ENCODE data around the gene PLA2G4D. TPM values are rescaled to one million over a fixed set of nuclear protein-coding genes. Genes with fewer than 3 reads are reported as not detected.

Gene PLA2G4D
- total RNA-seq, 3 donors from 2014 or later (not counting 1 experiment from before 2014, with no cell fraction given), result not detected

DNA sequence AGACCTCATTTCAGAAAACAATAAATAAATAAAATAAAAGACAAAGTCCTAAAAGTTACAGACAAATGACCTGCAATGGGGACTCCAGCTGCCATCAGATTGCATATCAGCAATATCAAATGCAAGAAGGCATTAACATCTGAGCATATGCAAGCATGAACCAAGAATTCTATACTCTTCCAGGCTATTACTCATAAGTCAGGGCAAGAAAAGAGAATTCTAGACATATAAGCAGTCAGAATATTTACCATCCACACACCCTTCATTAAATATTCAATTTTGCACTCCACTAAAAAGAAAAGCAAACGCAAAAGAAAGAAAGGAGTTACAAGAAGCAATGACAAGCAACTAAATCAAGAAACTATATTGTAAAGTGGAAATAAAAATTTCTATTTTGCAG is 41.0 kb upstream of the PLA2G4D start:
- Histone ChIP-seq H3K36me3 (ENCODE audit: control insufficient read depth, insufficient read depth, low read length) (no peaks in the 10 kb centered on the region), H3K27me3 (ENCODE audit: control insufficient read depth, insufficient read depth, low read length) (no peaks in the 10 kb centered on the region), H3K4me3 (ENCODE audit: low read length) (no peak overlapping the region), H3K27ac (ENCODE audit: low read length) (no peak overlapping the region), H3K9me3 (ENCODE audit: control insufficient read depth, insufficient read depth, low read length) (no peaks in the 10 kb centered on the region), H3K4me1 (ENCODE audit: control insufficient read depth, insufficient read depth, low read length) (no peaks in the 10 kb centered on the region)
- Mint-ChIP-seq H3K9me3 (no peaks in the 10 kb centered on the region), H3K4me3 (no peak overlapping the region), H3K4me1 (no peaks in the 10 kb centered on the region), H3K27me3 (ENCODE audit: low read depth in 2 of 2) (peaks cover 0 to 4% of the 10 kb centered on the region in 2 donors), H3K27ac (no peak overlapping the region), H3K36me3 (no peaks in the 10 kb centered on the region)
- intact Hi-C loops (cut with micrococcal nuclease), result loop anchor here (5.0 kb wide), 1 partner anchor 148 kb away; no protein-coding TSS in a partner anchor
- DNase-seq (no peak), ATAC-seq (no peak)
- TF ChIP-seq, protein P1, sequence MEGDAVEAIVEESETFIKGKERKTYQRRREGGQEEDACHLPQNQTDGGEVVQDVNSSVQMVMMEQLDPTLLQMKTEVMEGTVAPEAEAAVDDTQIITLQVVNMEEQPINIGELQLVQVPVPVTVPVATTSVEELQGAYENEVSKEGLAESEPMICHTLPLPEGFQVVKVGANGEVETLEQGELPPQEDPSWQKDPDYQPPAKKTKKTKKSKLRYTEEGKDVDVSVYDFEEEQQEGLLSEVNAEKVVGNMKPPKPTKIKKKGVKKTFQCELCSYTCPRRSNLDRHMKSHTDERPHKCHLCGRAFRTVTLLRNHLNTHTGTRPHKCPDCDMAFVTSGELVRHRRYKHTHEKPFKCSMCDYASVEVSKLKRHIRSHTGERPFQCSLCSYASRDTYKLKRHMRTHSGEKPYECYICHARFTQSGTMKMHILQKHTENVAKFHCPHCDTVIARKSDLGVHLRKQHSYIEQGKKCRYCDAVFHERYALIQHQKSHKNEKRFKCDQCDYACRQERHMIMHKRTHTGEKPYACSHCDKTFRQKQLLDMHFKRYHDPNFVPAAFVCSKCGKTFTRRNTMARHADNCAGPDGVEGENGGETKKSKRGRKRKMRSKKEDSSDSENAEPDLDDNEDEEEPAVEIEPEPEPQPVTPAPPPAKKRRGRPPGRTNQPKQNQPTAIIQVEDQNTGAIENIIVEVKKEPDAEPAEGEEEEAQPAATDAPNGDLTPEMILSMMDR (IDR thresholded peaks at IDR 0.05), result no peak
- WGBS (ENCODE audit: insufficient coverage), result no CpG with 5 or more reads among the region's 1 CpG

DNA sequence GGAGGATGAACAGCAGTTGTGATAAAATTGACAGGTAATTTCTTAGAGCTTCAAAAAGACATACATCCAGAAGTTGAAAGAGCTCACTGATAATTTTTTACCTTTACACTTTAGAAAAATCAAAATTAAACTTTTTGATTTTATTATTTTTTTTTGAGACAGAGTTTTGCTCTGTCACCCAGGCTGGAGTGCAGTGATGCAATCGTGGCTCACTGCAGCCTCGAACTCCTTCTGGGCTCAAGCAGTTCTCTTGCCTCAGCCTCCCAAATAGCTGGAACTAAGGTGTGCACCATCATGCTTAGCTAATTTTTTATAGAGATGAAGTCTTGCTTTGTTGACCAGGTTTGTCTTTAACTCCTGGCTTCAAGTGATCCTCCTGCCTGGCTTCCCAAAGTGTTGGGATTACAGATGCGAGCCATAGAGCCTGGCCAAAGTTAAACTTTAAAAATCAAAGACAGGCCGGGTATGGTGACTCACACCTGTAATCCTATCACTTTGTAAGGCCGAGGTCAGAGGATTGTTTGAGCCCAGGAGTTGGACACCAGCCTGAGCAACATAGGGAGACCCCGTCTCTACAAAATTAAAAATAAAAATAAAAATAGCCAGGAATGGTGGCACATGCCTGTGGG is 40.4 kb upstream of the PLA2G4D start:
- Mint-ChIP-seq H3K4me1 (no peaks in the 10 kb centered on the region), H3K9me3 (no peaks in the 10 kb centered on the region), H3K27ac (no peak overlapping the region), H3K36me3 (no peaks in the 10 kb centered on the region), H3K27me3 (ENCODE audit: low read depth in 2 of 2) (peaks cover 5 to 7% of the 10 kb centered on the region in 2 donors), H3K4me3 (no peak overlapping the region)
- ATAC-seq, result no peak
- Histone ChIP-seq H3K4me3 (ENCODE audit: low read length) (no peak overlapping the region), H3K9me3 (ENCODE audit: control insufficient read depth, insufficient read depth, low read length) (no peaks in the 10 kb centered on the region), H3K27ac (ENCODE audit: low read length) (no peak overlapping the region), H3K4me1 (ENCODE audit: control insufficient read depth, insufficient read depth, low read length) (no peaks in the 10 kb centered on the region), H3K36me3 (ENCODE audit: control insufficient read depth, insufficient read depth, low read length) (no peaks in the 10 kb centered on the region), H3K27me3 (ENCODE audit: control insufficient read depth, insufficient read depth, low read length) (no peaks in the 10 kb centered on the region)
- TF ChIP-seq, protein P1 (IDR thresholded peaks at IDR 0.05), result no peak
- no peak for DNase-seq
- 95% methylated on average over 5 of the region's 6 CpGs for WGBS (ENCODE audit: insufficient coverage)
- intact Hi-C loops (cut with micrococcal nuclease), result loop anchor here (5.0 kb wide), 1 partner anchor 147 kb away; no protein-coding TSS in a partner anchor

DNA sequence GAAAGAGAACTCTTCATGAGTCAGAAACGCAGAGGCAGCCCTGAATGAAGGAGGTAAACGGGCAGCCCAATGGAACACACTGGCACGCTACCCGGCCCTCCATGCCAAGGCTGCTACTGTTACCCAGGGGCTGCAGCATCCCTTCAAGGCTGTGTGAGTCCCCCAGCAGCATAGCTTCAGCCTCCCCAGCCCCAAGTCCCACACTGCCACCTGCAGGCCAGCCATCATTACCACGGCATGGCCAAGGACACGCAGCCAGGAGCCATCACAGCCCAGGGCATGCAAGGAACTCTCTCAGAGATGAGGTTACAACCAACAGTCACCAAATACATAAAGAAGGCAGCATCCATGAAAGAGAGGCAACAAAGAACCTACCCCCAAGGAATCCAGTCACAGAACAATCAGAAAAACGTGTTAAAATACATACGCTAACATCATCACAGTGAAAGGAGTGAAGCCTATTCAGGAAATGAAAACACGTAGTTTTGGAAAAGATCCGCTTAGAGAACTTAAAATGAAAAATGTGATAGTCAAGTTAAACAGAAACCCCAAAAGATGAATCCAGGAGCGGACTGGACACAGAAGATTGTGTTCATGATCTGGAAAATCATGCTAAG is 39.6 kb upstream of the PLA2G4D start:
- H3K4me3 ChIP-seq (ENCODE audit: low read length), result no peak overlapping the region
- no peaks in the 10 kb centered on the region for H3K9me3 ChIP-seq (ENCODE audit: control insufficient read depth, insufficient read depth, low read length)
- Mint-ChIP-seq H3K4me1 (no peaks in the 10 kb centered on the region), H3K9me3 (no peaks in the 10 kb centered on the region), H3K4me3 (no peak overlapping the region), H3K36me3 (no peaks in the 10 kb centered on the region), H3K27me3 (ENCODE audit: low read depth in 2 of 2) (peaks cover 9 to 13% of the 10 kb centered on the region in 2 donors), H3K27ac (no peak overlapping the region)
- no peaks in the 10 kb centered on the region for H3K36me3 ChIP-seq (ENCODE audit: control insufficient read depth, insufficient read depth, low read length)
- intact Hi-C loops (cut with micrococcal nuclease), result no loop called here
- DNase-seq, result peak in 1 of 2 donors; percentile 56
- TF ChIP-seq, protein P1 (IDR thresholded peaks at IDR 0.05), result peak; percentile 31
- H3K27ac ChIP-seq (ENCODE audit: low read length), result no peak overlapping the region
- ATAC-seq, result peak; percentile 44 to 64 (median 63)
- H3K4me1 ChIP-seq (ENCODE audit: control insufficient read depth, insufficient read depth, low read length), result no peaks in the 10 kb centered on the region
- WGBS (ENCODE audit: insufficient coverage), result 64% methylated on average over 9 of the region's 11 CpGs
- H3K27me3 ChIP-seq (ENCODE audit: control insufficient read depth, insufficient read depth, low read length), result no peaks in the 10 kb centered on the region

All from natural killer cell (primary cell).